Activated CD8-positive, alpha-beta T cell treated with anti-CD3 and anti-CD28 coated beads for 36 hours (primary cell): ENCODE measurements around the gene OST4. TPM values are rescaled to one million over a fixed set of nuclear protein-coding genes. Genes with fewer than 3 reads are reported as not detected.

ENCODE experiments used
- ATAC-seq: fragments of 200-7000 bp; cut with Tn5 transposase; one replicate; pipeline ENCODE4 v1.10.0; 2021; ENCODE audit warnings: mild to moderate bottlenecking, moderate library complexity
- CTCF ChIA-PET: fragments of 350-600 bp; sonication (Branson Sonifier 250); formaldehyde crosslinking; loops from one replicate; lab custom pipeline; 2021; ENCODE audit warnings: antibody characterized with exemption; lab: Charles Lee
- POLR2A ChIA-PET: fragments of 350-600 bp; sonication (Branson Sonifier 250); formaldehyde crosslinking; loops from one replicate; lab custom pipeline; 2021; ENCODE audit warnings: antibody characterized with exemption; lab: Charles Lee
- DNase-seq: peaks from one replicate; pipeline ENCODE4 v3.0.0-alpha.2; 2020
- H3K27ac Mint-ChIP-seq: one replicate; pipeline ENCODE4 v1.8.0; 2021; ENCODE audit warnings: mild to moderate bottlenecking, mixed read lengths
- H3K27me3 Mint-ChIP-seq: one replicate; pipeline ENCODE4 v1.8.0; 2021; ENCODE audit warnings: mixed read lengths
- H3K36me3 Mint-ChIP-seq: one replicate; pipeline ENCODE4 v1.8.0; 2021; ENCODE audit warnings: low read depth, mixed read lengths
- H3K4me1 Mint-ChIP-seq: one replicate; pipeline ENCODE4 v1.8.0; 2021; ENCODE audit warnings: low read depth, mixed read lengths
- H3K4me3 Mint-ChIP-seq: one replicate; pipeline ENCODE4 v1.8.0; 2021; ENCODE audit warnings: mild to moderate bottlenecking, moderate library complexity, mixed read lengths
- H3K9me3 Mint-ChIP-seq: one replicate; pipeline ENCODE4 v1.8.0; 2021; ENCODE audit warnings: mixed read lengths
- CTCF ChIP-seq: fragments of 200-600 bp; IDR thresholded peaks from one replicate; pipeline ENCODE4 v1.8.0; 2022; ENCODE audit warnings: antibody characterized with exemption, mild to moderate bottlenecking
- intact Hi-C: fragments of 100-400 bp; cut with micrococcal nuclease; formaldehyde crosslinking; loops from one replicate; pipeline ENCODE4 v1.10.0; 2022
- total RNA-seq, 2 experiments: library from RNA; stranded (reverse); gene quantifications; one replicate each; pipeline ENCODE4 v1.2.3, GENCODE V29; 2021

OST4 gene
- total RNA-seq, 2 experiments from 2014 or later = 257 to 262 TPM

- CTCF ChIA-PET = interaction anchor here (0.9 to 1.1 kb wide), 3 partner anchors 12 to 97 kb away, joined by 3 to 4 read pairs (median 3); partner anchors contain the start of gene OST4
Measured at GRCh38 chr2:27059141-27059820, 12.2 kb downstream of the OST4 start.

GRCh38 chr2:27058210-27058609 lies 13.2 kb downstream of the OST4 start:
- DNase-seq = no peak
- ATAC-seq = no peak
- no peak overlapping the region for H3K27ac Mint-ChIP-seq
- no peaks in the 10 kb centered on the region for H3K9me3 Mint-ChIP-seq
- no peak for TF ChIP-seq CTCF
- peaks cover 14% of the 10 kb centered on the region for H3K36me3 Mint-ChIP-seq
- POLR2A ChIA-PET = interaction anchor here (0.6 to 2.5 kb wide), 7 partner anchors 10 to 62 kb away, joined by 3 to 12 read pairs (median 3); no protein-coding TSS in a partner anchor
- no peaks in the 10 kb centered on the region for H3K4me1 Mint-ChIP-seq
- no peaks in the 10 kb centered on the region for H3K27me3 Mint-ChIP-seq
- intact Hi-C loops = no loop called here
- no peak overlapping the region for H3K4me3 Mint-ChIP-seq
- CTCF ChIA-PET = interaction anchor here (1.1 kb wide), 1 partner anchor 16 kb away, joined by 3 read pairs; no protein-coding TSS in a partner anchor

More at GRCh38 chr2:27059141-27059820, 12.2 kb downstream of the OST4 start:
- Mint-ChIP-seq H3K9me3 (no peaks in the 10 kb centered on the region), H3K36me3 (peaks cover 14% of the 10 kb centered on the region), H3K27ac (no peak overlapping the region), H3K27me3 (no peaks in the 10 kb centered on the region), H3K4me3 (no peak overlapping the region), H3K4me1 (no peaks in the 10 kb centered on the region)
- POLR2A ChIA-PET = interaction anchor here (0.8 to 5.0 kb wide), 5 partner anchors 9 to 34 kb away, joined by 3 to 27 read pairs (median 4); partner anchors contain the start of gene OST4
- intact Hi-C loops = no loop called here
- TF ChIP-seq CTCF = no peak
- DNase-seq (no peak), ATAC-seq (no peak)

GRCh38 chr2:27057184-27057583 lies 14.3 kb downstream of the OST4 start:
- ChIA-PET CTCF (interaction anchor here (1.2 kb wide), 1 partner anchor 211 kb away, joined by 3 read pairs; no protein-coding TSS in a partner anchor), POLR2A (interaction anchor here (1.2 to 1.7 kb wide), 3 partner anchors 9 to 17 kb away, joined by 4 to 7 read pairs (median 4); no protein-coding TSS in a partner anchor)
- TF ChIP-seq CTCF = no peak
- no peak for DNase-seq
- Mint-ChIP-seq H3K4me3 (no peak overlapping the region), H3K9me3 (no peaks in the 10 kb centered on the region), H3K4me1 (peaks cover 3% of the 10 kb centered on the region), H3K36me3 (peaks cover 8% of the 10 kb centered on the region), H3K27me3 (no peaks in the 10 kb centered on the region), H3K27ac (no peak overlapping the region)
- no peak for ATAC-seq
- intact Hi-C loops = no loop called here

GRCh38 chr2:27054721-27055120 lies 16.7 kb downstream of the OST4 start:
- POLR2A ChIA-PET = interaction anchor here (0.6 to 2.1 kb wide), 7 partner anchors 8 to 158 kb away, joined by 3 to 8 read pairs (median 3); no protein-coding TSS in a partner anchor
- intact Hi-C loops = no loop called here
- peaks cover 16% of the 10 kb centered on the region for H3K36me3 Mint-ChIP-seq

More at GRCh38 chr2:27054721-27055120, 16.7 kb downstream of the OST4 start:
- H3K27ac Mint-ChIP-seq = no peak overlapping the region
- CTCF ChIA-PET = interaction anchor here (1.1 to 1.8 kb wide), 4 partner anchors 11 to 17 kb away, joined by 3 to 5 read pairs (median 3); partner anchors contain the start of gene OST4
- H3K4me3 Mint-ChIP-seq = no peak overlapping the region
- TF ChIP-seq CTCF = no peak
- no peak for DNase-seq
- H3K27me3 Mint-ChIP-seq = peaks cover 6% of the 10 kb centered on the region
- no peaks in the 10 kb centered on the region for H3K9me3 Mint-ChIP-seq
- peaks cover 11% of the 10 kb centered on the region for H3K4me1 Mint-ChIP-seq
- no peak for ATAC-seq
